GM12874 (cell line): Measurements from ENCODE around the gene VAV3.

Source experiments
- TF ChIP-seq, protein P1 (sequence below): IDR thresholded peaks from 2 replicates; pipeline ENCODE4 v1.5.1; 2011; ENCODE audit warnings: low read depth, mild to moderate bottlenecking, control low read depth, low read length, moderate library complexity; ENCODE audit not compliant: insufficient read depth

VAV3 gene

DNA sequence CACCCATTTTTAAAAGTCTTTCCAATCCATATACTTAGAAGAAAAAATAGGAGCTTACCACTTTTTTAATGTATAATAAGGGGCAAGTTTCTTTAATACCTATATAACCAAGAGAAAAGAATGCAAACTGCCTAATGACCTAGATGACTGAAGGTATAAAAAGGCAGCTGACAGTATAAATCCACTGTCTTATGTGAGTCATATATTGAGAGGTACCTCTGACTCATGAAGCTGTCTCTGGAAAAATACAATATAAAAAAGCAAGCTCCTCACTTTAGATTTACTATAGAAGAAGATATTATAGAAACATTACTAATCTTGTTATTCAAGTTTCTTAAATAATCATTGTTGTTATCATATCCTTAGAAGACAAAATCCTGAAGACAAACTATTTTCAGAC is 144.2 kb downstream of the VAV3 start:
- TF ChIP-seq, protein P1, sequence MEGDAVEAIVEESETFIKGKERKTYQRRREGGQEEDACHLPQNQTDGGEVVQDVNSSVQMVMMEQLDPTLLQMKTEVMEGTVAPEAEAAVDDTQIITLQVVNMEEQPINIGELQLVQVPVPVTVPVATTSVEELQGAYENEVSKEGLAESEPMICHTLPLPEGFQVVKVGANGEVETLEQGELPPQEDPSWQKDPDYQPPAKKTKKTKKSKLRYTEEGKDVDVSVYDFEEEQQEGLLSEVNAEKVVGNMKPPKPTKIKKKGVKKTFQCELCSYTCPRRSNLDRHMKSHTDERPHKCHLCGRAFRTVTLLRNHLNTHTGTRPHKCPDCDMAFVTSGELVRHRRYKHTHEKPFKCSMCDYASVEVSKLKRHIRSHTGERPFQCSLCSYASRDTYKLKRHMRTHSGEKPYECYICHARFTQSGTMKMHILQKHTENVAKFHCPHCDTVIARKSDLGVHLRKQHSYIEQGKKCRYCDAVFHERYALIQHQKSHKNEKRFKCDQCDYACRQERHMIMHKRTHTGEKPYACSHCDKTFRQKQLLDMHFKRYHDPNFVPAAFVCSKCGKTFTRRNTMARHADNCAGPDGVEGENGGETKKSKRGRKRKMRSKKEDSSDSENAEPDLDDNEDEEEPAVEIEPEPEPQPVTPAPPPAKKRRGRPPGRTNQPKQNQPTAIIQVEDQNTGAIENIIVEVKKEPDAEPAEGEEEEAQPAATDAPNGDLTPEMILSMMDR: no peak

DNA sequence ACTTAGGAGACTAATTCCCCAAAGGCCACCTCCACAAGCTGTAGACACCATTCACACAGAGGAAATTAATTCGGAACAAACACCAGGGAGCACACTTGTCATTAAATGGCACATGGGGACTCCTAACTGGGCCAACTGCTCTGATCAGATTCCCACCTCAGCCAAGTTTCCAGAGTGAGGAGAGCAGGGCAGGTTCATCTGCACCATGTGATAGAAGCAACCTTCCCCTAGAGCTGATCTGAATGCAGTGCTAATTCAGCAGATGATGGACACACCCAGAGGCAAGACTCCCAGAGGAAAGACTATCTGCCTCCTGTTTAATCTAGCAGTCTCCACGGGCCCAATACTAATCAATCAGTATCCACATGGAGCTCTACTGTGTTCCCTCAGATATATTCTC is 147.0 kb downstream of the VAV3 start:
- TF ChIP-seq, protein P1: no peak

DNA sequence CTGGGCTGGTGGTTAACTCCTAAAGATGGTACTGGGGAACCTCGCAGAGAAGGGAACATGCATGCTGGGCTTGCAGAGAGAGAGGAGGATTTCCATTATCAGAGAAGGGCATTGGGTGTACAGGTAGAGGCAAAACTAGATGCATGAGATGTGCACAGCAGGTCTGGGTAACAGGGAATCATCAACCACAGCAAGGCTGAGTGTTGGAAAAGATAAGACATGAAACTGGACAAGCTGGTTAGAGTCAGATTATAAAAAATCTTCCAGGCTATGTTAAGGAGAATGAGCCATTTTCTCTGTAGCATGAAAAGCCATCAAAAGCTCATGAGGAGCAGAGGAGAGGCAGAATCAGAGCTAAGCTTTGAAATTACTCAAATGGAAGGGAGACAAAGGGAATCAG is 147.8 kb downstream of the VAV3 start:
- TF ChIP-seq, protein P1: no peak

- TF ChIP-seq, protein P1: no peak
Measured at GRCh38 chr1:107810291-107810951, 154.6 kb downstream of the VAV3 start.

DNA sequence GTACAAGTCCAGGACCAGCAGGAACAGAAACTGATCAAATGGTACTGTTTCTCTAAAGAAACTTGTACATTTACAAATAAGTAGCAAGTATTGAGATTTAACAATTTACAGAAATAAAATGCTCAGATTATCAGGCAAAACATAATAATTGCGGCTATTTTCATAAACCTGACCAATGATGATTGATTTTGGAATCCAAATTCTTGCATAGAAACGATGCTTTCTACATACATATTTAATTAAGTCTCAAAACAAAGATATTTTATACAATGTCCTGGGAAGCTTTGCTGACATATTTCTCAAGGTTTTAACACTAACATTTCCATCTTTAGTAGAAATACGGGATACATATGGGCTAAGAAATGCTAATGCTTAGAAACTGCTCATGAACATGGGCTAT is 157.1 kb downstream of the VAV3 start:
- TF ChIP-seq, protein P1: no peak

DNA sequence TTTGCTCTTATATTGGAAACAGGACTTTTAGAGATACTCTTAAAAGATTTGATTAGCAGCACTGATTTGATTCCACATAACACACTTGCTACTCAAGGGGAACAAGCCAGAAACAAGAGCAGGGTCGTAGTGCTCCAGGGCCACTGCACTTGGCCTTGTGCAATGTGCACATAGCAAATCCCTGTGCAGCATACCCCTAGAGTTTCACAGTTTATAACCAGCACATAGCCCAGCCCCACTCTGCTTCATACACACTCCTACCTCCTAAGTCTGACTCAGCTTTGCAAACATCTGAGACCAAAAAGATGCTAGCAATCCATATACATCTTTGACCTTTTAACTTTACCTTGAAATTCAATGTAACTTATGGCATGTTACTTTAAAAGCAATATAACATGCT is 157.6 kb downstream of the VAV3 start:
- TF ChIP-seq, protein P1: no peak

DNA sequence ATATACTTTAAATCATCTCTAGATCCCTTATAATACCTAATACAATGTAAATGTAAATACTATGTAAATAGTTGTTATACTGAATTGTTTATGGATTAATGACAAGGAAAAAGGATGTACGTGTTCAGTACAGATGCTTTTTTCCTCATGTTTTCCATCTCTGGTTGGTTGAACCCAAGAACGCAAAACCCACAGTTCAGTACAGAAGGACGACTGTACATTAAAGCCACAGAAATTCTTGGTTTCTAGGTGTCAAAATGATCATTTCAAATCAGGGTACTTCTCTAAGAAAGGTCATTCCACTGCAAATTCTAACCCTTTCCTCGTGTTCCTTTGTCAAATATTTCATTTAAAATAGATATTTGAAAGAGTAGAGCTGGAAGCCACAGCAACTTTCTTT is 158.1 kb downstream of the VAV3 start:
- TF ChIP-seq, protein P1: no peak

DNA sequence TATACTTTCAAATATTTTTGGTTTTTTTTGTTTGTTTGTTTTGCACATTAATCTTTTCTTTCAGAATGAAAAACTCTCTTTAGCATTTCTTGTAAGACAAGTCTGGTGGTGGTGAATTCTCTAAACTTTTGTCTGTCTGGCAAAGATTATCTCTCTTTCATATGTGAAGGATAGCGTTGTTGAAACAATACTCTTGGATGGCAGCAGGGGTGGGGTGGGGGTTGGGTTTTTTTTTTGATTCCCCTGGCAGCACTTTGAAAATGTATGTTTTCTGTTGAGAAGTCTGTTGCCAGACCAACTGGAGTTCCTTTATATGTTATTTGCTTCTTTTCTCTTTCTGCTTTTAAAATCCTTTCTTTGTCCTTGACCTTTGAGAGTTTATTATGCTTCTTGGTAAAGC is 160.2 kb downstream of the VAV3 start:
- TF ChIP-seq, protein P1: no peak
